ENCODE results near the gene GRIP2. TPM values are rescaled to one million over a fixed set of nuclear protein-coding genes. Genes with fewer than 3 reads are reported as not detected.
A peak's percentile ranks its signal among the peaks of the same experiment; 100 is the strongest.

Gene GRIP2
- total RNA-seq, 1 donor from 2014 or later, result 2.3 TPM

GRCh38 chr3:14494973-14495300 is 45.2 kb downstream of the GRIP2 start:
- no peak for ATAC-seq
- no peak for DNase-seq (ENCODE audit: low spot score)
- intact Hi-C loops (cut with DNase I), result no loop called here

DNA sequence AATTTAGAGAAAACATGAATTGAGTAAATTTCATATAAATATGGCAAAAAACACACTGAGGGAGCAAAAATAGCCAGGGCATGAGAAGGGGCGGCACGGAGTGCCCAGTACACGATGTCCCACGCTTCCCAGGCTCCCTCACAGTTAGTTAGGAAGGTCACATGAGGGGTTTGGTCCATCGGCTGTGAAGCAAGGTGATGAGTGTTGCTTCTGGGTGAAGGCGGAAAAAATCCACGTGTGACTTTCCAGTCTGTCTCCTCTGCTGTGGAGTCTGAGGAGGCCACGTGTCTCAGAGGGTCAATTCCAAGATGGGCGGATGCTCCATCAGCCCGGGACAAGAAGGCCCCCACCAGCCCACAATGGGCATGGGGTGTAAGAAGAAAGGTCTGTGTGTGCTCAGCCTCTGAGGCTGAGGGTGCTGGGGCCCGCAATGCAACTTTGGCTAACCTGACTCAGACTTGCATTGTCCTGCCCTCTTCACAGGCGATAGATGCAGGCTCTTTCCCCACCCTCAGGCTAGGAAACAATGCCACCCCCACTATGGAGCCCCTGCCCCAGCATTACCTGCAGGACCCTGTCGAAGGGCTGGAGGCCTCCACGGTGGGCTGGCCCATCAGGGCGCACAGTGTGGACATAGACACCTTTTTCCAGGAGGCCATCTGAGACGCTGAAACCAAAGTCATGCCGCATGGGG is 45.7 kb downstream of the GRIP2 start:
- ATAC-seq, result no peak

GRCh38 chr3:14492948-14493881 is 46.9 kb downstream of the GRIP2 start:
- peak; percentile 48 for DNase-seq (ENCODE audit: low spot score)
- intact Hi-C loops (cut with DNase I), result no loop called here
- no peak for ATAC-seq

More for the DNA sequence above, 45.7 kb downstream of the GRIP2 start:
- intact Hi-C loops (cut with DNase I), result no loop called here
- peak; percentile 33 for DNase-seq (ENCODE audit: low spot score)

DNA sequence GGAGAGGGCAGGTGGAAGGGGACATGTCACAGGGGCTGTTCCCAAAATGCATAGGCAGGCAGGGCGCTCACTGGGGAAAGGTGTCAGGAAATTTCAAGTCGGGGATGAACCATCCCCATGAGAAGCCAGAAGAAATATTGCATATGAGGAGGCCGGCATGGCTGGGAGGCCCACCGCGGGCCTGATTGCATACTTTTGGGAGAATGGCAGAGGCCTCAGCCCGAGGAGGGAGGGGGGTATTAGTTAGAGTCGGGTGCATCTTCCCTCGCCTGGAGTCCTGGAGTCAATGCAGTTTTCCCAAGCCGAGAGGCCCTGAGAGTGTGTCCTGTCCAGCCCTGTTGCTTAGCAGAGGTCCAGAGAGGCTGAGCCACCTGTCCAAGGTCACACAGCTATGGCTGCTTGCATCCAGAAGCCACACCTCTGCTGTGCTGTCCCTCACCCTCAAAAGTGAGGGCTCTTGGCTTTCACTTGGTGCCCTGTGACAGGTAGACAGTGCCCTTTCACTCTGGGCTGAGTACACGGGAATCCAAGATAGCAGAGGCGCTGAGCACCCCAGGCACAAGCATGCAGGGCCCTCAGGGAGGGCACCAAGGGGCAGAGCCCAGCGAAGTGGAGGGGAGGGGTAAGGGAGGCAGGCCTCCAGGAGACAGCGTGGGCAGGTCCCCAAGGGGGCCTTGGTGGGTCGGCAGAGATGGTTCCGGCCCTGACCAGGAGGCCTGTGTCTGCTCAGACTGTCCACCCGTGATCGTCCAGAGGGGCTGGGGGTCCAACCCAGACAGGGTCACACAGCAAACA is 48.5 kb downstream of the GRIP2 start:
- ATAC-seq, result no peak
- DNase-seq (ENCODE audit: low spot score), result peak; percentile 37
- intact Hi-C loops (cut with DNase I), result no loop called here

DNA sequence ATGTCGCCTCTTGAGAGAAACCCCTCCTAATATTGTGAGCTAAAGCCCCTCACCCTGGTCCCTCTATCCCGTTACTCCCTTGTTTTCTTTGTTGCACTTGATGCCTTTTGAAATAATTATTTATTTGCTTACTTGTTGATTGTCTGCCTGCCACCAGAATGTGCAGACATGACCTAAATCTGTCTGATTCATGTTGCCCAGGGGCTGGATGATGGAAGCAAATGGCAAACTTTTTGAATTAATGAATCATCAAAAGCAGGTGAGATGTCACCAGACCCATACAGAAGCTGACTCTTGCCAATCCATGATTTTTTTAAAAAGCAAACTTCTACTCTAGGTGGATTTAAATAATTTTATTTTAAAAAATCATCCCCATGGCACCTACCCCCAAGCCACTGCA is 49.3 kb downstream of the GRIP2 start:
- ATAC-seq (no peak), DNase-seq (ENCODE audit: low spot score) (no peak)
- intact Hi-C loops (cut with DNase I), result no loop called here

GRCh38 chr3:14490255-14490654 is 49.9 kb downstream of the GRIP2 start:
- DNase-seq (ENCODE audit: low spot score) (no peak), ATAC-seq (no peak)
- intact Hi-C loops (cut with DNase I), result no loop called here

- DNase-seq (ENCODE audit: low spot score) (no peak), ATAC-seq (no peak)
- intact Hi-C loops (cut with DNase I), result no loop called here
Observed at GRCh38 chr3:14489641-14490040, 50.5 kb downstream of the GRIP2 start.

DNA sequence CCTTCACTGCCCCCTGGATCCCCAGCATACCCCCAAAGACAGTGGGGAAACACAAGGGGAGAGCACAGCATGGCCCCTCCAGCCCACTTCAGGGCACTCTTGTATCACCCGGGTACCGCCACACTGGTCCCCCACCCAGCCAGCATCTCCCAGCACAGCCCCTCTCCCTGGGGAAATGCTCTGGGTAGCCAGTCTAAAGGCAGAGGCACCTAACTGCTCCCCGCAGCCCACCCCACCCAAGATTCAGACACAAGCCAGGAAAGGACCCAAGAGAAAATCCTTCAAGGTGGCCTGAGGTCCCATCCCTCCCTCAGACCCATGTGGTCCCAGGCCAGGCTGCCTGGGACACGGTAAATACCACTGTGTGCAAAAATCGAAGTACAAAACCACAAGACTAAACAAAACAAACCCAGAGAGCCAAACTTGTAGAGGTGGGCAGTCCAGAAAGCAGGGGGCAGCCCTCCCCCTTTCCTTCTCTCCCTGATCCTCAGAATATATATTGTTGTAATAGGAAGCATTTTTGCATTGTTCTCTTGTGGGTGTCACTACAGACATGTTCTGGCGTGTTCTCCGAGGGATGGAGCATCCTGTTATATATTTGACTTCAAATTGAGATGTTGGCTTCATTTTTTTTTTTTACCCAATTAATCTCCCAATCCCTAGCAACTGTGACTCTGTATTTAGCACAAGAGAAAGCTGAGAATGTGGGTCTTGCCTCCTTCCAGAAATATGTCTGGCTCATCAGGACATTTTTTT is 51.7 kb downstream of the GRIP2 start:
- ATAC-seq, result no peak
- intact Hi-C loops (cut with DNase I), result no loop called here
- DNase-seq (ENCODE audit: low spot score), result no peak

- intact Hi-C loops (cut with DNase I), result no loop called here
- DNase-seq (ENCODE audit: low spot score) (no peak), ATAC-seq (no peak)
Observed at GRCh38 chr3:14487821-14488220, 52.3 kb downstream of the GRIP2 start.

DNA sequence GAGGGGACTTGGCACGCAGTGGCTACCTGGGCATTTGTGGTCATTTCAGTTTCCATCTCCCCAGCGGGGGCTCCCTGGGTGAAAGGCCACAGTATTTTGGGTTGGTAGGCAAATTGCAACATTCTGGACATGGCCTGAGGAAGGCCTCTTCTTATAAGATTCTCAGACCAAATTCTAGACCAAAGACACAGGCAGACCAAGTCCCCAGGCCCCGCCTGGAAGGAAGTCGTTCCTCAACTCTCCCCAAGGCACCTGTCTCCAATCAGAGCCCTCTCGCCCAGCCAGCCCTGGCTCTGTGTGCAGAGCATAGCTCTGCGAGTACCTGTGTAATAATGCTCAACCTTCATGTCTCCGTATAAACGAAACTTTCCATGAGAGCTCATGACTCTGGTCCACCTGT is 53.1 kb downstream of the GRIP2 start:
- intact Hi-C loops (cut with DNase I), result no loop called here
- no peak for DNase-seq (ENCODE audit: low spot score)
- no peak for ATAC-seq

- DNase-seq (ENCODE audit: low spot score) (no peak), ATAC-seq (no peak)
- intact Hi-C loops (cut with DNase I), result no loop called here
Observed at GRCh38 chr3:14486460-14486859, 53.7 kb downstream of the GRIP2 start.

DNA sequence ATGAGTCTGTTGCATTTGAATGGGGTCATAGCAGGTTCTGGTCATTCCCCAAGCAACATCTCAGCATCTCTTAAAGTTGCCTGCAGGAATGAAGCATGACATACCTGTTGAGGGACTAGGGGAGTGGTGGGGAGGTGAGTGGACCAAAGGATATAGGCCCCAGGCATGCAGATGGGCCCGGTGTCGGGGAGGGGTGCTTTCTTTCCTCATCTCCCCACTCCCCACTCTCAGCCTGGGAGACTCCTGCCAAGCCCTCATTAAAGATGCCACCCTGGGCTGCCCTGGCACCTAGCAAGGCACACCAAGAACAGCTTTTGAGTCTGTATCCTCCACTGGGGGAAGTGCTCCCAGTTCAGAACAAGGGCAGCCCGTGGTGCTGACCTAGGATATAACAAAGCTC is 54.2 kb downstream of the GRIP2 start:
- no peak for ATAC-seq
- DNase-seq (ENCODE audit: low spot score), result no peak
- intact Hi-C loops (cut with DNase I), result no loop called here

GRCh38 chr3:14484741-14485140 is 55.4 kb downstream of the GRIP2 start:
- intact Hi-C loops (cut with DNase I), result no loop called here

GRCh38 chr3:14483286-14483685 is 56.9 kb downstream of the GRIP2 start:
- no peak for DNase-seq (ENCODE audit: low spot score)
- intact Hi-C loops (cut with DNase I), result no loop called here
- no peak for ATAC-seq

More at GRCh38 chr3:14484741-14485140, 55.4 kb downstream of the GRIP2 start:
- no peak for DNase-seq (ENCODE audit: low spot score)
- ATAC-seq, result no peak

DNA sequence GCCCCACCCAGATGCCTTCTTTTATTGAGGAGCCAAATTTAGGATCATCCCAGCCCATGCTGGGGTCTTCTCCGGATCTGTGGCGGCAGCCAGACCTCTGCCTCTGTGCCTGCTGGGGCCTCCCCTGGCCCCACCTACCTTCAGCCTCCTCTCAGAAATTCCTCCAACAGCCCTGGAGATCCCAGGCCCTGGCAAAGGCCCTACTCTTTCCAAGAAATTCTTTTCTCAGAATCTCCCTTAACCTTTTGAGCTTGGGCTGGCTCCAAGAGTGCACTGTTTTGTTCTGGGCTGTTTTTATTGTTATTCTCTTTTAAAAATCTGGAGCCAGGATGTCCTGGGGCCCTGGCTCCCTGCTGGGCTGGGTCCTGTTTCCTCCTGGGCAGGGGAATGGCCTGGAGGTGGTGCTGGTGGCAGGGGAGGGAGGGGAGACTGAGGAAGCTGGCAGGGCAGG is 57.8 kb downstream of the GRIP2 start:
- intact Hi-C loops (cut with DNase I), result no loop called here
- DNase-seq (ENCODE audit: low spot score) (no peak), ATAC-seq (peak; percentile 87)

DNA sequence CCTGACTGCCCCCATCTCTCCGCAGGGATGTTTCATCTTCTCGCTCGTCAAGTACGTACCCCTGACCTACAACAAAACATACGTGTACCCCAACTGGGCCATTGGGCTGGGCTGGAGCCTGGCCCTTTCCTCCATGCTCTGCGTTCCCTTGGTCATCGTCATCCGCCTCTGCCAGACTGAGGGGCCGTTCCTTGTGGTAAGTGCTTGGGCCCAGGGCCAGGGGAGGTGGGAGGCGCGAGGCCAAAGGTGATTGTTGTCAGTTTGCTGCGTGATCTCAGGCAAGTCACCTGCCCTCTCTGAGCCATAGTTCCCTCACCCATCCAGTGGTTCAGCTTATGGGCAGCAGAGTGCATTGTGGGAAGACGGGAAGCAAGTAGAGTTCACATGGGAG is 58.5 kb downstream of the GRIP2 start:
- ATAC-seq (peak; percentile 8), DNase-seq (ENCODE audit: low spot score) (no peak)
- intact Hi-C loops (cut with DNase I), result no loop called here

DNA sequence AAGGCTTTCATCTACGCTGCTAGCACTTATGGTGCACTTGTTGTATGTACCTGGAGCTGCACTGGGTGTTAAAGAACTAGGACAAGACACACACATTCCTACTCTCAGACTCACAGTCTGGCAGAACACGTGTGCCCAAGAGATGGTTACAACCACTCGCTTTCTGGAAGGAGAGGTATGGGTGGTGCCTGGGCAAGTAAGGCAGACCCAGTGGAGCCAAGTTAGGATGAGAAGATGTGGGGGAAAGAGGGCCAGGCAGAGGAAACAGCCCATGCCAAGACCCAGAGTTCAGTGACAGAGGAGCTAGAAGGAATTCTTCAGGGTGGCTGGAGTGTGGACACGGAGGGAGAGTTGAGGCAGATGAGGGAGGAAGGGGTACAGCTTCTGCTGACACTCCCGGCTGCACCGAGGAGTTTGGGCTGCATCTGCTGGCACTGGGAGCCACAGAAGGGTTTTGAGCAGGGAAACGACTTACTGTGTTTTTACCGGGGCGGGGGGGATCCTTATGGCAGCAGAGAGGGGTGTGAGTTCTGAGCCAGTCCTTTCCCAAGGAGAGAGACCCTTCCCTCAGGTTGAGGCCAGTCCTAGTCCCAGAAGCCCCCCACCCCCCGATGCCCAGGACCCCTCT is 59.0 kb downstream of the GRIP2 start:
- DNase-seq (ENCODE audit: low spot score), result no peak
- intact Hi-C loops (cut with DNase I), result no loop called here
- no peak for ATAC-seq

DNA sequence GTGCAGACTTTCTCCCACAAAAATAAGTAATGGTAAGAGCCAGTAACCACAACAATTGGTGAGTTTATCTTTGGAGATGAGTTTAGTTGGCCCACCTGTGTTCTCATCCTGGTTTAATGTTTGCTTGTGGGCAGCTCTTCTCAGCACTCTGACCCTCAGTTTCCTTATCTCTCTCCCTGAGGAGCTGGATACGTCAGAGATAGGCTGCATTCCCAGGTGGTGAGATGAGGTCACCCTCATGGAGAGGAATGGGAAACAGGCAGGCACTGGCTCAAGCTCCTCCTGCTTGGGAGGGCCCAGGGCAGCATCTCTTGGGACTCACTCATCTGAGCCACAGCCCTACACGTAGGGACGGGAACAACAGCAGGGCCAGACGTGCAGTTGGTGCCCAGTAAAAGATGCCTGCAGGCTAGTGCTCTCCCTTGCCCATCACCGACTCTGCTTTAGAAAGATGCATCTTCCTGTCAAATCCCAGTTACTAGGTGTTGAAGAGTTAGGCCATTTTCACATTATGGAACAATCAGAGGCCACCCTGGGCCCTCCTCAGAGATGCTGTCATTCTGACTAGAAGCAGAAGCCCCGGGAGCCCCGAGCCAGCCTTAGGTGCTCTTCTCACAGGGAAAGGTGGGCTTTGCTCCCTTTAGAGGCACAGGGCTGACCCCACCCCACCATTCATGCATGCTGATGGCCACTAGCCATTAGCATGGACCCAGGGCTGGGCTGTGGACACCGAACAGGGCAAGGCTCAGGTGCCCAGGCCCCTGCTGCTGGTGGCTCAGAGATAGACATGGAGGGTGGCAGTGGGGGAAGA is 59.7 kb downstream of the GRIP2 start:
- DNase-seq (ENCODE audit: low spot score), result no peak
- peak; percentile 71 for ATAC-seq
- intact Hi-C loops (cut with DNase I), result no loop called here
